A673 (cell line): ENCODE measurements around the gene MOXD1. TPM values are rescaled to one million over a fixed set of nuclear protein-coding genes. Genes with fewer than 3 reads are reported as not detected.

Experiments
- BruUV-seq: library from RNA; stranded (reverse); fragments of 400-500 nt; replicated peaks from 2 replicates; lab custom pipeline; 2021; lab: Mats Ljungman, UMichigan
- CTCF ChIA-PET: fragments of 300-600 bp; sonication (Branson Sonifier 250); formaldehyde crosslinking; loops from one replicate; lab custom pipeline; 2022; ENCODE audit warnings: antibody characterized with exemption; lab: Charles Lee
- POLR2A ChIA-PET: fragments of 300-600 bp; sonication (Branson Sonifier 250); formaldehyde crosslinking; loops from one replicate; lab custom pipeline; 2022; ENCODE audit warnings: antibody characterized with exemption; ENCODE audit not compliant: low non-redundant PET; lab: Charles Lee
- DNase-seq: peaks from one replicate; pipeline ENCODE4 v3.0.0-alpha.2; 2015; ENCODE audit warnings: low spot score
- H3K27ac ChIP-seq: fragments of 200-600 bp; sonication (generic); 2 replicates; pipeline ENCODE4 v1.5.1; 2016; ENCODE audit warnings: mixed run types, low read depth, mild to moderate bottlenecking, mixed read lengths, antibody characterized with exemption, low read length; ENCODE audit not compliant: poor library complexity, severe bottlenecking
- H3K27me3 ChIP-seq: fragments of 200-600 bp; sonication (generic); replicated peaks from 2 replicates; pipeline ENCODE4 v1.6.1; 2017; ENCODE audit warnings: mixed run types, low read depth, mild to moderate bottlenecking, mixed read lengths, antibody characterized with exemption, low read length; ENCODE audit not compliant: insufficient read depth, poor library complexity
- H3K36me3 ChIP-seq: fragments of 200-600 bp; sonication (generic); 2 replicates; pipeline ENCODE4 v1.6.1; 2016; ENCODE audit warnings: mixed run types, mild to moderate bottlenecking, mixed read lengths, antibody characterized with exemption, low read length; ENCODE audit not compliant: insufficient read depth, poor library complexity, severe bottlenecking
- H3K4me1 ChIP-seq: fragments of 200-600 bp; sonication (generic); 2 replicates; pipeline ENCODE4 v1.6.1; 2017; ENCODE audit warnings: mixed run types, mild to moderate bottlenecking, mixed read lengths, antibody characterized with exemption, low read length; ENCODE audit not compliant: insufficient read depth, poor library complexity, severe bottlenecking
- H3K4me3 ChIP-seq: fragments of 200-600 bp; sonication (generic); 2 replicates; pipeline ENCODE4 v1.5.1; 2016; ENCODE audit warnings: low read depth, mixed run types, mild to moderate bottlenecking, mixed read lengths, low read length; ENCODE audit not compliant: poor library complexity, severe bottlenecking
- H3K9me3 ChIP-seq: fragments of 200-600 bp; sonication (generic); 2 replicates; pipeline ENCODE4 v1.6.1; 2016; ENCODE audit warnings: mixed run types, low read depth, mild to moderate bottlenecking, mixed read lengths, antibody characterized with exemption, low read length; ENCODE audit not compliant: poor library complexity, severe bottlenecking
- CTCF ChIP-seq: fragments of 300-800, 200-600 bp; sonication (generic); conservative IDR thresholded peaks from 2 replicates; pipeline ENCODE4 v1.5.1; 2017; ENCODE audit warnings: low read depth, mild to moderate bottlenecking, antibody characterized with exemption, low read length, moderate library complexity, mixed read lengths
- EZH2 ChIP-seq: fragments of 200-600 bp; sonication (generic); IDR thresholded peaks from 2 replicates; pipeline ENCODE4 v1.6.1; 2017; ENCODE audit warnings: borderline replicate concordance, low read depth, mild to moderate bottlenecking, mixed read lengths, antibody characterized with exemption, low read length; ENCODE audit not compliant: poor library complexity, severe bottlenecking
- intact Hi-C: fragments of 100-400 bp; cut with micrococcal nuclease; formaldehyde crosslinking; loops from one replicate; pipeline ENCODE4 v1.10.0; 2022; ENCODE audit not compliant: unreplicated experiment
- total RNA-seq: library from RNA; stranded (reverse); gene quantifications from 2 replicates; pipeline ENCODE4 v1.2.3, GENCODE V29; 2021

MOXD1 gene
- total RNA-seq, 1 experiment from 2014 or later = not detected

DNA sequence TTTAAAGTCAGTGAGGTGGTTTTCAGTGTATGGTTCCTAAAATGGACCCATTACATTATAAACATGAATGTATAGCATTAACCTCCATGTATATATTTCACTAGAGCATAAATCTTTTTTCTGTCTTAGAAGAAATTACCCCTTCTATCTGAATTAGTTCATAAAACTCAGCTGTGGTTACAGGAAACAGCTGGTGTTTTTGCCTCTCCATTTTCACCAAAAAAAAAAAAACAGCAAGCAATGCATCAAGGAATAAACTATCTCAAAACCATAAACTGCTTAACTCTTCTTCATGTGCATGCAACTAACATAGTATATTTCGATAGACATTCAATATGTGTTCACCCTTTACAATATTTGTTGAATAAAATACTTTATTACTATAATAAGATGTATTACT lies 40.2 kb downstream of the MOXD1 start:
- Histone ChIP-seq H3K27me3 (peaks cover 86% of the 10 kb centered on the region), H3K27ac (no peak overlapping the region), H3K9me3 (no peaks in the 10 kb centered on the region), H3K4me1 (peaks cover 12% of the 10 kb centered on the region), H3K36me3 (no peaks in the 10 kb centered on the region), H3K4me3 (no peak overlapping the region)
- TF ChIP-seq EZH2 (no peak), CTCF (no peak)
- ChIA-PET POLR2A (no interaction called here), CTCF (no interaction called here)
- DNase-seq = no peak
- intact Hi-C loops = no loop called here
- no TSS peak for BruUV-seq

GRCh38 chr6:132359886-132360285 lies 41.4 kb downstream of the MOXD1 start:
- ChIA-PET CTCF (no interaction called here), POLR2A (interaction anchor here (0.6 kb wide), 1 partner anchor 380 kb away, joined by 5 read pairs; no protein-coding TSS in a partner anchor)
- Histone ChIP-seq H3K36me3 (no peaks in the 10 kb centered on the region), H3K9me3 (no peaks in the 10 kb centered on the region), H3K27me3 (peaks cover 82% of the 10 kb centered on the region), H3K27ac (no peak overlapping the region), H3K4me1 (peaks cover 12% of the 10 kb centered on the region), H3K4me3 (no peak overlapping the region)
- no TSS peak for BruUV-seq
- intact Hi-C loops = no loop called here
- no peak for DNase-seq
- TF ChIP-seq CTCF = no peak
- no peak for TF ChIP-seq EZH2

DNA sequence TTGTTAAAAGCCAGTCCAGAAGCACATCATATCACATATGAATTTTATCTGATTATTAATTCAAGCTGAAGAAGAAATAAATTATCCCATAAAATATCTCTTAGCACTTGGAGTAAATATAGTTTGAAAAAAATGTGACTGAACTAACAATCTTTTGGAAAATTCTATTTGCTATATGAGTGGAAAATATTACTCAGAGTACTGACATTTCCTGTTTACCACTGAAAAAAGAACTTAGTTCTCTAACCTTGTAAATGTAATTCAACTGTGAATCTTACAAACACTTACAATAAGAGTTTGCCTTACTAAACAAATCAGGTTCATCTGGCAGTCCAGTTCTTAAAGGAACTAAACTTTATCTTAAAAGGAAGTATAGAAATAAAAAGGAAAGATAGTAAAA lies 44.2 kb downstream of the MOXD1 start:
- Histone ChIP-seq H3K4me3 (no peak overlapping the region), H3K27me3 (peaks cover 84% of the 10 kb centered on the region), H3K36me3 (no peaks in the 10 kb centered on the region), H3K9me3 (no peaks in the 10 kb centered on the region), H3K27ac (no peak overlapping the region), H3K4me1 (peaks cover under 1% of the 10 kb centered on the region)
- CTCF ChIA-PET = no interaction called here
- POLR2A ChIA-PET = no interaction called here
- BruUV-seq = no TSS peak
- no peak for TF ChIP-seq CTCF
- no peak for TF ChIP-seq EZH2
- intact Hi-C loops = no loop called here
- DNase-seq = no peak
